SK-N-SH (cell line): ENCODE measurements around the gene IL17RE.

Experiments used
- EZH2phosphoT487 ChIP-seq: fragments of 200-600 bp; sonication (generic); IDR thresholded peaks from 2 replicates; pipeline ENCODE4 v1.6.1; 2017; ENCODE audit warnings: low read depth, mixed run types, mild to moderate bottlenecking, antibody characterized with exemption, moderate library complexity, borderline replicate concordance
- FOXJ3 ChIP-seq: sonication (generic); formaldehyde crosslinking; IDR thresholded peaks from 2 replicates; pipeline ENCODE4 v1.5.1; 2020; ENCODE audit warnings: mild to moderate bottlenecking, missing genetic modification reagents
- GABPA ChIP-seq: IDR thresholded peaks from 2 replicates; pipeline ENCODE4 v1.4.0; 2012; ENCODE audit warnings: low read depth, mild to moderate bottlenecking
- NRF1 ChIP-seq: IDR thresholded peaks from 2 replicates; pipeline ENCODE4 v1.6.1; 2012; ENCODE audit warnings: low read depth, mild to moderate bottlenecking, low read length
- RAD21 ChIP-seq: IDR thresholded peaks from 2 replicates; pipeline ENCODE4 v1.6.1; 2012; ENCODE audit warnings: mild to moderate bottlenecking, low read length
- TAF1 ChIP-seq: IDR thresholded peaks from 2 replicates; pipeline ENCODE4 v1.6.1; 2012; ENCODE audit warnings: low read depth, mild to moderate bottlenecking, low read length, moderate library complexity, borderline replicate concordance
- TF ChIP-seq, protein P1 (sequence below): fragments of 200-600 bp; sonication (generic); IDR thresholded peaks from 2 replicates; pipeline ENCODE4 v1.6.1; 2017; ENCODE audit warnings: antibody characterized with exemption, mild to moderate bottlenecking, moderate library complexity
- TF ChIP-seq, protein P2 (sequence below): IDR thresholded peaks from 2 replicates; pipeline ENCODE4 v1.6.1; 2012; ENCODE audit warnings: mild to moderate bottlenecking, low read depth, low read length, moderate library complexity
- TF ChIP-seq, protein P3 (sequence below): fragments of 150-350 bp; IDR thresholded peaks from 2 replicates; pipeline ENCODE4 v1.6.1; 2017; ENCODE audit warnings: antibody characterized with exemption, low read length, low read depth, borderline replicate concordance
- TF ChIP-seq, protein P4 (sequence below): fragments of 150-350 bp; IDR thresholded peaks from 2 replicates; pipeline ENCODE4 v1.6.1; 2016; ENCODE audit warnings: mild to moderate bottlenecking, low read depth, low read length
- TF ChIP-seq, protein P5 (sequence below): IDR thresholded peaks from 2 replicates; pipeline ENCODE4 v1.4.0; 2012; ENCODE audit warnings: low read depth, borderline replicate concordance

DNA sequence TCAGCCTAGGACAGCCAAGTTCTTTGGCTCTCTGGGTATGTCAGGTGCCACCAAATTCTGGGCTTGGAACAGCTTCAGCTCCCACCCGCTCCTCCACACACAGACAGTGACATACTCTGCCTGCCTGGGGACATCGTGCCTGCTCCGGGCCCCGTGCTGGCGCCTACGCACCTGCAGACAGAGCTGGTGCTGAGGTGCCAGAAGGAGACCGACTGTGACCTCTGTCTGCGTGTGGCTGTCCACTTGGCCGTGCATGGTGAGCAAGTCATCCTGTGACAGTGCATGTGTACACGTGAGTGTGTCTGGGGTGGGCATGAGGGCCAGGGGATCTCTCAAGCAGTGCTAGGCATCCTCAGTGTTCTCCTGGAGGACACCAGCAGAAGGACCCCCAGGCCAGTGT is 15.2 kb downstream of the IL17RE start:
- TF ChIP-seq, protein P1, sequence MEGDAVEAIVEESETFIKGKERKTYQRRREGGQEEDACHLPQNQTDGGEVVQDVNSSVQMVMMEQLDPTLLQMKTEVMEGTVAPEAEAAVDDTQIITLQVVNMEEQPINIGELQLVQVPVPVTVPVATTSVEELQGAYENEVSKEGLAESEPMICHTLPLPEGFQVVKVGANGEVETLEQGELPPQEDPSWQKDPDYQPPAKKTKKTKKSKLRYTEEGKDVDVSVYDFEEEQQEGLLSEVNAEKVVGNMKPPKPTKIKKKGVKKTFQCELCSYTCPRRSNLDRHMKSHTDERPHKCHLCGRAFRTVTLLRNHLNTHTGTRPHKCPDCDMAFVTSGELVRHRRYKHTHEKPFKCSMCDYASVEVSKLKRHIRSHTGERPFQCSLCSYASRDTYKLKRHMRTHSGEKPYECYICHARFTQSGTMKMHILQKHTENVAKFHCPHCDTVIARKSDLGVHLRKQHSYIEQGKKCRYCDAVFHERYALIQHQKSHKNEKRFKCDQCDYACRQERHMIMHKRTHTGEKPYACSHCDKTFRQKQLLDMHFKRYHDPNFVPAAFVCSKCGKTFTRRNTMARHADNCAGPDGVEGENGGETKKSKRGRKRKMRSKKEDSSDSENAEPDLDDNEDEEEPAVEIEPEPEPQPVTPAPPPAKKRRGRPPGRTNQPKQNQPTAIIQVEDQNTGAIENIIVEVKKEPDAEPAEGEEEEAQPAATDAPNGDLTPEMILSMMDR = no peak
- TF ChIP-seq GABPA (no peak), NRF1 (no peak), TAF1 (no peak), FOXJ3 (CRISPR knock-in tag) (no peak), RAD21 (no peak), EZH2phosphoT487 (no peak)
- TF ChIP-seq, protein P2, sequence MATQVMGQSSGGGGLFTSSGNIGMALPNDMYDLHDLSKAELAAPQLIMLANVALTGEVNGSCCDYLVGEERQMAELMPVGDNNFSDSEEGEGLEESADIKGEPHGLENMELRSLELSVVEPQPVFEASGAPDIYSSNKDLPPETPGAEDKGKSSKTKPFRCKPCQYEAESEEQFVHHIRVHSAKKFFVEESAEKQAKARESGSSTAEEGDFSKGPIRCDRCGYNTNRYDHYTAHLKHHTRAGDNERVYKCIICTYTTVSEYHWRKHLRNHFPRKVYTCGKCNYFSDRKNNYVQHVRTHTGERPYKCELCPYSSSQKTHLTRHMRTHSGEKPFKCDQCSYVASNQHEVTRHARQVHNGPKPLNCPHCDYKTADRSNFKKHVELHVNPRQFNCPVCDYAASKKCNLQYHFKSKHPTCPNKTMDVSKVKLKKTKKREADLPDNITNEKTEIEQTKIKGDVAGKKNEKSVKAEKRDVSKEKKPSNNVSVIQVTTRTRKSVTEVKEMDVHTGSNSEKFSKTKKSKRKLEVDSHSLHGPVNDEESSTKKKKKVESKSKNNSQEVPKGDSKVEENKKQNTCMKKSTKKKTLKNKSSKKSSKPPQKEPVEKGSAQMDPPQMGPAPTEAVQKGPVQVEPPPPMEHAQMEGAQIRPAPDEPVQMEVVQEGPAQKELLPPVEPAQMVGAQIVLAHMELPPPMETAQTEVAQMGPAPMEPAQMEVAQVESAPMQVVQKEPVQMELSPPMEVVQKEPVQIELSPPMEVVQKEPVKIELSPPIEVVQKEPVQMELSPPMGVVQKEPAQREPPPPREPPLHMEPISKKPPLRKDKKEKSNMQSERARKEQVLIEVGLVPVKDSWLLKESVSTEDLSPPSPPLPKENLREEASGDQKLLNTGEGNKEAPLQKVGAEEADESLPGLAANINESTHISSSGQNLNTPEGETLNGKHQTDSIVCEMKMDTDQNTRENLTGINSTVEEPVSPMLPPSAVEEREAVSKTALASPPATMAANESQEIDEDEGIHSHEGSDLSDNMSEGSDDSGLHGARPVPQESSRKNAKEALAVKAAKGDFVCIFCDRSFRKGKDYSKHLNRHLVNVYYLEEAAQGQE = no peak
- TF ChIP-seq, protein P3, sequence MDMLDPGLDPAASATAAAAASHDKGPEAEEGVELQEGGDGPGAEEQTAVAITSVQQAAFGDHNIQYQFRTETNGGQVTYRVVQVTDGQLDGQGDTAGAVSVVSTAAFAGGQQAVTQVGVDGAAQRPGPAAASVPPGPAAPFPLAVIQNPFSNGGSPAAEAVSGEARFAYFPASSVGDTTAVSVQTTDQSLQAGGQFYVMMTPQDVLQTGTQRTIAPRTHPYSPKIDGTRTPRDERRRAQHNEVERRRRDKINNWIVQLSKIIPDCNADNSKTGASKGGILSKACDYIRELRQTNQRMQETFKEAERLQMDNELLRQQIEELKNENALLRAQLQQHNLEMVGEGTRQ = no peak
- TF ChIP-seq, protein P4, sequence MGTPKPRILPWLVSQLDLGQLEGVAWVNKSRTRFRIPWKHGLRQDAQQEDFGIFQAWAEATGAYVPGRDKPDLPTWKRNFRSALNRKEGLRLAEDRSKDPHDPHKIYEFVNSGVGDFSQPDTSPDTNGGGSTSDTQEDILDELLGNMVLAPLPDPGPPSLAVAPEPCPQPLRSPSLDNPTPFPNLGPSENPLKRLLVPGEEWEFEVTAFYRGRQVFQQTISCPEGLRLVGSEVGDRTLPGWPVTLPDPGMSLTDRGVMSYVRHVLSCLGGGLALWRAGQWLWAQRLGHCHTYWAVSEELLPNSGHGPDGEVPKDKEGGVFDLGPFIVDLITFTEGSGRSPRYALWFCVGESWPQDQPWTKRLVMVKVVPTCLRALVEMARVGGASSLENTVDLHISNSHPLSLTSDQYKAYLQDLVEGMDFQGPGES = no peak
- TF ChIP-seq, protein P5, sequence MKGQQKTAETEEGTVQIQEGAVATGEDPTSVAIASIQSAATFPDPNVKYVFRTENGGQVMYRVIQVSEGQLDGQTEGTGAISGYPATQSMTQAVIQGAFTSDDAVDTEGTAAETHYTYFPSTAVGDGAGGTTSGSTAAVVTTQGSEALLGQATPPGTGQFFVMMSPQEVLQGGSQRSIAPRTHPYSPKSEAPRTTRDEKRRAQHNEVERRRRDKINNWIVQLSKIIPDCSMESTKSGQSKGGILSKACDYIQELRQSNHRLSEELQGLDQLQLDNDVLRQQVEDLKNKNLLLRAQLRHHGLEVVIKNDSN = no peak
